ENCODE results near the gene SCGN.

- TF ChIP-seq CTCF (IDR thresholded peaks at IDR 0.05) (no peak), POLR2A (IDR thresholded peaks at IDR 0.05) (no peak)
These were observed 39.9 kb downstream of the SCGN start for GRCh38 chr6:25691894-25692293.
